ENCODE results near the gene PLCXD1.
"Not testable (repeated sequence)": the region's sequence is repeated elsewhere in the genome, so short reads cannot be mapped to it uniquely, and the experiment has no call there.

PLCXD1 gene

DNA sequence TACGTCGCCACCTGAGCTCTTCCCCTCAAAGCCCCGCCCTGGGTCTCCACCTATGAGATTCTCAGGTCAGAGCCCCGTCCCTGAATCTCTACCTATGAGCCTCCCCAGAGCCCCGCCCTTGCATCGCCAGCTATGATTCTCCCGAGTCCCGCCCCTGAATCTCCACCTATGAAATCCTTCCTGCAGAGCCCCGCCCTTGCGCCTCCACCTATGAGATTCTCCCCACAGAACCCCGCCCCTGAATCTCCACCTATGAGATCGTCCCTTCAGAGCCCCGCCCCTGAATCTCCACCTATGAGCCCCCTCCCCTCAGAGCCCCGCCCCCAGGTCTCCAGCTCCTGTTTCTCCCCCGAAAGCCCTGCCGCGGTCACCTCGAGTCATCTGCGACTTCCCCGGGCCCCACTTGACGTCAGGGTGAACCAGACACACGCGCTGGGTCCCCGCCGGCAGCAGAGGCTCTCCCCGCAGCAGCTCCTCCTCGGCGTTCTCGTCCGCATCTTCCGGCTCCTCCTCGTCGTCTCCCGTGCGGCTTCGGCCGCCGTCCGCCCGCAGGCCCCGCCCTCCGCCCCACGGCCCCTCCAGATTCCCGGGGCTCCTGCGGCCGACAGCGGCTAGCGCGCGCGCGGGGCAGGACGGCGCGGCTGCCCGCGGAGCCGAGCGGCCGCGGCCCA, 37.0 kb downstream of the PLCXD1 start:
- H3K9me3 ChIP-seq (ENCODE audit: control insufficient read depth in 1 of 2, low read length in 2 of 2): no peaks in the 10 kb centered on the region
- H3K9ac ChIP-seq (ENCODE audit: low read depth in 1 of 2, low read length in 2 of 2): peak overlapping the region; percentile 50 to 72
- H3K4me1 ChIP-seq (ENCODE audit: control insufficient read depth in 1 of 2, insufficient read depth in 2 of 2, low read length in 2 of 2): peaks cover 4 to 18% of the 10 kb centered on the region in 2 donors
- H3K27ac ChIP-seq (ENCODE audit: low read depth, low read length): peak overlapping the region; percentile 95
- peaks cover 0 to 3% of the 10 kb centered on the region in 2 donors for H3K27me3 ChIP-seq (ENCODE audit: control insufficient read depth in 1 of 2, insufficient read depth in 2 of 2, low read length in 2 of 2)
- peak overlapping the region; percentile 69 to 83 for H3K4me3 ChIP-seq (ENCODE audit: low read depth in 1 of 2, low read length in 2 of 2)
- H3K36me3 ChIP-seq (ENCODE audit: control insufficient read depth in 1 of 2, insufficient read depth in 2 of 2, low read length in 2 of 2): peaks cover 4 to 27% of the 10 kb centered on the region in 2 donors

DNA sequence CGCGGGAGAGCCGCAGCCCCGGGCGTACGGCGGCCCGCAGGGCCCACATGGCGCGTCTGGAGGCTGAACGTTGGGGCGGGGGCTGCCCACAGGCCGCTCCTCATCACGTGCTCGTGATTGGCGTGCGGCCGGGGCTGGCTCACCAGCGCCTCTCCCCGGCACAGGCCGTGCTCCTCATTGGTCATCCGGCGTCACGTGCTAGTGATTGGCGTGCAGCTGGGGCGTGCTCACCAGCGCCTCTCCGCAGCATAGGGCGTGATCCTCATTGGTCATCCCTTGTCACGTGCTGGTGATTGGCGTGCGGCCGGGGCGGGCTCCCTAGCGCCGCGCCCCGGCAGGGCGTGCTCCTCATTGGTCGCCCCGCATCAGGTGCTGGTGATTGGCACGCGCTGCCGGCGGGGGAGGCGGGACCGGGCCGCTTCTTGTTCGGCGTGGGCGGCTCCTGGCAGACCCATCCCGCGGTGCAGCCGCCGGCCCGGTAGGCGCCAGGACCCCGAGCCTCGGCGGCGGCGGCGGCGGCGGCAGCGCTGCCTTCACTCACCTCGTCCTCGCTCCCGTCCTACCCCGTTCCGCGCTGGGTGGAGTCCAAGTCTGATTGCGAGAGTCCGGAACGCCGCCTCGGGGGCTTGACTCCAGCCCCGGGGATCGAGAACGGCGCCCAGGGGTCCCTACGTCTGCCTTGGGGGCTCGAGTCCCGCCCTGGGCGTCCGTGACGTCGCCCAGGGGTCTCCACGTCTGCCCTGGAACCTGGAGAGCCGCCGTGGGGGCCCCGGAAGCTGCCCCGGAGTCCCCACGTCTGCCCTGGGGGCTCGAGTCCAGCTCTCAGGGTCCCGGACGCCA, 37.8 kb downstream of the PLCXD1 start, which contains the start of gene GTPBP6:
Gene GTPBP6 (minus strand): TSS at position 58 of the 840 bp plus-strand sequence. CDS start 9 bp downstream, at position 49.
- H3K27me3 ChIP-seq (ENCODE audit: control insufficient read depth in 1 of 2, insufficient read depth in 2 of 2, low read length in 2 of 2): peaks cover 0 to 3% of the 10 kb centered on the region in 2 donors
- H3K9ac ChIP-seq (ENCODE audit: low read depth in 1 of 2, low read length in 2 of 2): peak within 1 kb of the TSS; percentile 74 to 80
- peak within 1 kb of the TSS; percentile 95 for H3K27ac ChIP-seq (ENCODE audit: low read depth, low read length)
- peaks cover 4 to 20% of the 10 kb centered on the region in 2 donors for H3K4me1 ChIP-seq (ENCODE audit: control insufficient read depth in 1 of 2, insufficient read depth in 2 of 2, low read length in 2 of 2)
- H3K4me3 ChIP-seq (ENCODE audit: low read depth in 1 of 2, low read length in 2 of 2): peak within 1 kb of the TSS; percentile 76 to 84
- H3K36me3 ChIP-seq (ENCODE audit: control insufficient read depth in 1 of 2, insufficient read depth in 2 of 2, low read length in 2 of 2): peaks cover 4 to 20% of the 10 kb centered on the region in 2 donors
- no peaks in the 10 kb centered on the region for H3K9me3 ChIP-seq (ENCODE audit: control insufficient read depth in 1 of 2, low read length in 2 of 2)

DNA sequence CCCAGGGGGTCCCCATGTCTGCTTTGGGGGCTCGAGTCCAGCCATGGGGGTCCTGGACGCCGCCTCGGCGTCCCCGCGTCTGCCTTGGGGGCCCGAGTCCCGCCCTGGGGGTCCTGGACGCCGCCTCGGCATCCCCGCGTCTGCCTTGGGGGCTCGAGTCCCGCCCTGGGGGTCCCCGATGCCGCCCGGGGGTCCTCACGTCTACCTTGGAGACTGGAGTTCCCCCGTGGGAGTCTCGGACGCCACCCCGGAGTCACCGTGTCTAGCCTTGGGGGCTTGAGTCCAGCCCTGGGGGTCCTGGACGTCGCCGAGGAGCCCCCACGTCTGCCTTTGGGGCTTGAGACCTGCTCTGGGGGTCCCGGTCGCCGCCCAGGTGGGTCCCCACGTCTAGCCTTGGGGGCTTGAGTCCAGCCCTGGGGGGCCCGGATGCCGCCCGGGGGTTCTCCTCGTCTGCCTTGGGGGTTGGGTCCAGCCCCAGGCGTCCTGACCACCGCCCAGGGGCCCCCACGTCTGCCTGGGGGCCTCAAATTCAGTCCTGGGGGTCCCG, 38.5 kb downstream of the PLCXD1 start:
- Histone ChIP-seq H3K27ac (ENCODE audit: low read depth, low read length) (no peak overlapping the region), H3K36me3 (ENCODE audit: control insufficient read depth in 1 of 2, insufficient read depth in 2 of 2, low read length in 2 of 2) (peaks cover 4 to 16% of the 10 kb centered on the region in 2 donors), H3K9me3 (ENCODE audit: control insufficient read depth in 1 of 2, low read length in 2 of 2) (no peaks in the 10 kb centered on the region)

DNA sequence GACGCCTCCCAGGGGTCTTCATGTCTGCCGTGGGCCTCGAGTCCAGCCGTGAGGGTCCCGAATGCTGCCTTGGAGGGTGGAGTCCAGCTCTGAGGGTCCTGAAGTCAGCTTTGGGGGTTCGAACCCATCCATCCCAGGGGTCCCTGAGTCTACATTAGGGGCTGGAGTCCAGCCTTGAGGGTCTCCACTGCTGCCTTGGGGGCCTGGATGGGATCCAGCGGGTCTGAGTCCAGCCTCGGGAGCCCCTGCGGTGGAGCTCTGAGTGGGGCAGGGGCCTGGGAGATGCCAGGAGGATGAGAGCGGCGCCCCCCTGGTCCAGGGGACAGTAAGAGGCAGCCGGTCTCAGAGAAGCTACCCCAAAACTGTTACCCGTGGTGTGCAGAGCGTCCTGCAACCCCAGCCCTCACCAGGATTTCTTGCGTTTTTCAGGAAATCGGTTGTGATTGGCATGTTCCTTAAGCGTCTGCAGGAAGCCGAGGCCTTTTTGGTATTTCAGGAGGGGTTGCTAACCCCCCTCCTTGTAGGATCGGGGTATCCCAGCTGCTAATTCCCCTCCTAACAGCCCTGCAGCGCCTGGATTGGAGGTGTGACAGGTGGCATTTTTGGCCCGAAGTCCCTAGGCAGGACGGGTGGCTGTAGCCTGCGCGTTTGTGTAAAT, 39.1 kb downstream of the PLCXD1 start:
- Histone ChIP-seq H3K4me3 (ENCODE audit: low read depth in 1 of 2, low read length in 2 of 2) (peak overlapping the region; percentile 76 to 84), H3K27ac (ENCODE audit: low read depth, low read length) (no peak overlapping the region)

More for the DNA sequence above, 38.5 kb downstream of the PLCXD1 start:
- peak overlapping the region; percentile 76 to 84 for H3K4me3 ChIP-seq (ENCODE audit: low read depth in 1 of 2, low read length in 2 of 2)
- peaks cover 4 to 20% of the 10 kb centered on the region in 2 donors for H3K4me1 ChIP-seq (ENCODE audit: control insufficient read depth in 1 of 2, insufficient read depth in 2 of 2, low read length in 2 of 2)
- H3K9ac ChIP-seq (ENCODE audit: low read depth in 1 of 2, low read length in 2 of 2): peak overlapping the region; percentile 74 to 80
- H3K27me3 ChIP-seq (ENCODE audit: control insufficient read depth in 1 of 2, insufficient read depth in 2 of 2, low read length in 2 of 2): peaks cover 0 to 3% of the 10 kb centered on the region in 2 donors

DNA sequence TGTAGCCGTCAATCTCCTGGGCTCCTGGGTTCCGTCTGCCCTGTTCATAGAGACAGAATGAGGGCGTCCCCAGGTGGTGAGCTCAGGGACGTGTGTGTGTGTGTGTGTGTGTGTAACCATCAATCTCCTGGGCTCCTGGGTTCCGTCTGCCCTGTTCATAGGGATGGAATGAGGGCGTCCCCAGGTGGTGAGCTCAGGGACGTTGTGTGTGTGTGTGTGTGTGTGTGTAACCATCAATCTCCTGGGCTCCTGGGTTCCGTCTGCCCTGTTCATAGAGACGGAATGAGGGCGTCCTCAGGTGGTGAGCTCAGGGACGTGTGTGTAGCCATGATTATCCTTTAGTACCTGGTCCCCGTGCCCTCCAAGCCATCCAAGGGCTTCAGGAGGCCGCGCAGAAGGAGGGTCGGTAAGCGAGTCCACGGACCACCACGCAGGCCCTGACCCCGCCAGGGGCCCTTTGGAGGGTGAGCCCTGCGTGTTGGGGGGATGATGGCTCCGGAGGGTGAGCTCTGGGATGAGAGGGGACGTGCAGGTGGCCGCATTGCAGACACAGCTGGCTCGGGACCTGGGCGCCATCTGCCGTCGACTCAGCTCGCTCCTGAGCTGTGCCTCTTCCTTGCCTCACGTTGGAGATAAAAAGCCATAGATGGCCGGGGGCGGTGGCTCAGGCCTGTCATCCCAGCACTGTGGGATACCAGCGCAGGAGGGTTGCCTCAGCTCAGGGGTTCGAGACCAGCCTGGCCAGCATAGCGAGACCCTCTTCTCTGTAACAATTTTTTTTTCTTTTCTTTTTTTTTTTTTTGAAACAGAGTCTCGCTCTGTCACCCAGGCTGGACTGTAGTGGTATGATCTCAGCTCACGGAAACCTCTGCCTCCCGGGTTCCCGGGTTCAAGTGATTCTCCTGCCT, 42.8 kb downstream of the PLCXD1 start:
- Histone ChIP-seq H3K27me3 (ENCODE audit: control insufficient read depth in 1 of 2, insufficient read depth in 2 of 2, low read length in 2 of 2) (peaks cover 0 to 3% of the 10 kb centered on the region in 2 donors), H3K36me3 (ENCODE audit: control insufficient read depth in 1 of 2, insufficient read depth in 2 of 2, low read length in 2 of 2) (no peaks in the 10 kb centered on the region), H3K9me3 (ENCODE audit: control insufficient read depth in 1 of 2, low read length in 2 of 2) (no peaks in the 10 kb centered on the region), H3K27ac (ENCODE audit: low read depth, low read length) (no peak overlapping the region), H3K9ac (ENCODE audit: low read depth in 1 of 2, low read length in 2 of 2) (no peak overlapping the region), H3K4me3 (ENCODE audit: low read depth in 1 of 2, low read length in 2 of 2) (no peak overlapping the region), H3K4me1 (ENCODE audit: control insufficient read depth in 1 of 2, insufficient read depth in 2 of 2, low read length in 2 of 2) (peaks cover 4 to 20% of the 10 kb centered on the region in 2 donors)

More for the DNA sequence above, 39.1 kb downstream of the PLCXD1 start:
- H3K27me3 ChIP-seq (ENCODE audit: control insufficient read depth in 1 of 2, insufficient read depth in 2 of 2, low read length in 2 of 2): peaks cover 0 to 3% of the 10 kb centered on the region in 2 donors
- peaks cover 4 to 20% of the 10 kb centered on the region in 2 donors for H3K4me1 ChIP-seq (ENCODE audit: control insufficient read depth in 1 of 2, insufficient read depth in 2 of 2, low read length in 2 of 2)
- peak overlapping the region; percentile 74 to 80 for H3K9ac ChIP-seq (ENCODE audit: low read depth in 1 of 2, low read length in 2 of 2)
- H3K9me3 ChIP-seq (ENCODE audit: control insufficient read depth in 1 of 2, low read length in 2 of 2): no peaks in the 10 kb centered on the region
- H3K36me3 ChIP-seq (ENCODE audit: control insufficient read depth in 1 of 2, insufficient read depth in 2 of 2, low read length in 2 of 2): peaks cover 0 to 10% of the 10 kb centered on the region in 2 donors

DNA sequence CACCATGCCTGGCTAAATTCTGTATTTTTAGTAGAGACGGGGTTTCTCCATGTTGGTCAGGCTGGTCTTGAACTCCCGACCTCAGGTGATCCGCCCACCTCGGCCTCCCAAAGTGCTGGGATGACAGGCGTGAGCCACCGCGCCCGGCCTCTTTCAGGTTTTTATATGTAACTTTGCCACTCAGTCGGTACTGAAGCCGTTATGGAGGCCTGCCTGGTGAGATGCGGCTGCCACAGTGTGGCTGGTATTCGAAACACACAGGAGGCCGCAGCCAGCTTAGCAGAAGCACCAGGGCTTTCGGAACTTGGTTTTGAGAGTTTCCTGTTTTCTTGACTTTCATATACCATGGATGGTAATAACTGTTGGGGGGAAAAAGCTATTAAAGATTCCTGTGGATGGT, 43.5 kb downstream of the PLCXD1 start:
- H3K27me3 ChIP-seq (ENCODE audit: control insufficient read depth in 1 of 2, insufficient read depth in 2 of 2, low read length in 2 of 2); H3K9me3 ChIP-seq (ENCODE audit: control insufficient read depth in 1 of 2, low read length in 2 of 2); H3K4me3 ChIP-seq (ENCODE audit: low read depth in 1 of 2, low read length in 2 of 2); H3K27ac ChIP-seq (ENCODE audit: low read depth, low read length); H3K9ac ChIP-seq (ENCODE audit: low read depth in 1 of 2, low read length in 2 of 2); H3K36me3 ChIP-seq (ENCODE audit: control insufficient read depth in 1 of 2, insufficient read depth in 2 of 2, low read length in 2 of 2): not testable (repeated sequence)
- peaks cover 4 to 19% of the 10 kb centered on the region in 2 donors for H3K4me1 ChIP-seq (ENCODE audit: control insufficient read depth in 1 of 2, insufficient read depth in 2 of 2, low read length in 2 of 2)

DNA sequence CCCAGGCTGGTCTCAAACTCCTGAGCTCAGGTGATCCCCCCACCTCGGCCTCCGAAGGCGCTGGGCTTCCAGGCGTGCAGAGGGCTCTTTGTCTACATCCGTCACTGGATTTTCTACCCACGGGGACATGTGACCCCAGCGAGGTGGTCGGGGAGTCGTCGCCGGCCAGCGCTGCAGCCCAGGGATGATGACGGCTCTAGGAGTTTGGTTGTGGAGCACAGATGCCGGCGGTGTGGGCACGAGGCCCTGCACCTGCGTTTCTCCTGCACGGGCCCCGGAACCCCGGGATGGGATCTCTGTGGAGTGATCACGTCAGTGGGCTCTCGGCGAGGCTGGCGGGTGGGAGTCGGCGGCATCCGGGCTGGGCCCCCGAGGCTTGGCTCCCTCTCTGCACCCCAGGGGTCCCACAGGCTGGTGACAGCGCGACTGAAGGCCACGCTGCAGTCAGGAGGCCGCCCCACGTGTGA, 46.5 kb downstream of the PLCXD1 start:
- H3K27me3 ChIP-seq (ENCODE audit: control insufficient read depth in 1 of 2, insufficient read depth in 2 of 2, low read length in 2 of 2): peaks cover 3 to 14% of the 10 kb centered on the region in 2 donors
- no peaks in the 10 kb centered on the region for H3K9me3 ChIP-seq (ENCODE audit: control insufficient read depth in 1 of 2, low read length in 2 of 2)

DNA sequence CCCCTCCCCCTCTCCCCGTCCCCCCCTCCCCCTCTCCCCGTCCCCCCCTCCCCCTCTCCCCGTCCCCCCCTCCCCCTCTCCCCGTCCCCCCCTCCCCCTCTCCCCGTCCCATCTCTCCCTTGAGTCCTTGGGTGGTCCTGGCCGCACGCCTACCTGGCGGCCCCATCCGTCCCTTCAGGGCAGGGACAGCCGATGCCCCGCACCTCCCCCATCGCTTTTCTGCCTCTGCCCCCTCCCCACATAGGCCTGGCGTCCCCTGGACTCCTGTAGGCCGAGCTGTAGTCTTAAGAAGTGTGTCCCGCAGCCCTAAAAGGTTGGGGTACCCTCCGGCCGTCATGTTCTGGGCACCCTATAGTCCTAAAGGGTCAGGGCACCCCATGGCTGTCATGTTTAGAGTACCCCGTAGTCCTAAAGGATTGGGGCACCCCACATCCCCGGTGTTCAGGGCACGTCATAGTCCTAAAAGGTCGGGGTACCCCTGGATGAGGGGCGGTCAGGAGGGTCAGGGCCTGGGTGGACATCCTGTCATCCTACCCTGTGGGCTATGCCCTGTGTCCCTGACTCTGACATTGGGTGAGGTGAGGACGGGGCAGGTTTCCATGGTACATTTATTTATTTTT, 48.2 kb downstream of the PLCXD1 start:
- Histone ChIP-seq H3K9ac (ENCODE audit: low read depth in 1 of 2, low read length in 2 of 2) (no peak overlapping the region), H3K27me3 (ENCODE audit: control insufficient read depth in 1 of 2, insufficient read depth in 2 of 2, low read length in 2 of 2) (peaks cover 3 to 14% of the 10 kb centered on the region in 2 donors), H3K9me3 (ENCODE audit: control insufficient read depth in 1 of 2, low read length in 2 of 2) (no peaks in the 10 kb centered on the region), H3K4me1 (ENCODE audit: control insufficient read depth in 1 of 2, insufficient read depth in 2 of 2, low read length in 2 of 2) (no peaks in the 10 kb centered on the region), H3K27ac (ENCODE audit: low read depth, low read length) (no peak overlapping the region), H3K4me3 (ENCODE audit: low read depth in 1 of 2, low read length in 2 of 2) (no peak overlapping the region), H3K36me3 (ENCODE audit: control insufficient read depth in 1 of 2, insufficient read depth in 2 of 2, low read length in 2 of 2) (peaks cover 0 to 3% of the 10 kb centered on the region in 2 donors)

More for the DNA sequence above, 46.5 kb downstream of the PLCXD1 start:
- Histone ChIP-seq H3K27ac (ENCODE audit: low read depth, low read length) (no peak overlapping the region), H3K9ac (ENCODE audit: low read depth in 1 of 2, low read length in 2 of 2) (no peak overlapping the region), H3K4me1 (ENCODE audit: control insufficient read depth in 1 of 2, insufficient read depth in 2 of 2, low read length in 2 of 2) (peaks cover 0 to 5% of the 10 kb centered on the region in 2 donors), H3K36me3 (ENCODE audit: control insufficient read depth in 1 of 2, insufficient read depth in 2 of 2, low read length in 2 of 2) (no peaks in the 10 kb centered on the region), H3K4me3 (ENCODE audit: low read depth in 1 of 2, low read length in 2 of 2) (no peak overlapping the region)

All from duodenal mucosa (tissue), 2 donors.